Measurements from ENCODE around the gene IL15RA. TPM values are rescaled to one million over a fixed set of nuclear protein-coding genes. Genes with fewer than 3 reads are reported as not detected.

The IL15RA gene
- total RNA-seq, 1 donor from 2014 or later = 0.48 TPM

DNA sequence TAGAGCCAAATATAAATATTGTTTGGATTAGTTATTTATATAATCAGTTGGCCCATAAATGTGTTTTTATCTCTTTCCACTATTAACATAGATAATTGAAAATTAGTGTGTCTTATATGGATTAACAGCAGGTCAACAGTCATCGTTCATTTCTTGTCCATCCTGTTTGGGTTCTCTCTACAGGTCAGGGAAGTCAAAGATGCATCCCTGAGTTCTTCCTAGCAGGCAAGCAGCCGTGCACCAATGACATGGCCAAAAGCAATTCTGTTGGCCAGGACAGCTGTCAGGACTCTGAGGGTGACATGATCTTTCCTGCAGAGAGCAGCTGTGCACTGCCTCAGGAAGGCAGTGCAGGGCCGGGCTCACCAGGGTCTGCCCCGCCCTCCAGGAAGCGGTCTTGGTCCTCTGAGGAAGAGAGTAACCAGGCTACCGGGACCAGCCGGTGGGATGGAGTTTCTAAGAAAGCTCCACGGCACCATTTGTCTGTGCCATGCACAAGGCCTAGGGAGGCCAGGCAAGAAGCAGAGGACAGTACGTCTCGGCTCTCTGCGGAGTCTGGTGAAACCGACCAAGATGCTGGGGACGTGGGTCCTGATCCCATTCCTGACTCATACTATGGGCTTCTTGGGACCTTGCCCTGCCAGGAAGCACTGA, 71.4 kb downstream of the IL15RA start:
- Mint-ChIP-seq H3K36me3 (ENCODE audit: insufficient read depth) (peaks cover 26% of the 10 kb centered on the region), H3K27ac (no peak overlapping the region), H3K4me1 (ENCODE audit: low read depth) (peaks cover 2% of the 10 kb centered on the region), H3K4me3 (ENCODE audit: low read depth) (no peak overlapping the region), H3K9me3 (ENCODE audit: low read depth) (no peaks in the 10 kb centered on the region), H3K27me3 (no peaks in the 10 kb centered on the region)
- TF ChIP-seq, protein P1, sequence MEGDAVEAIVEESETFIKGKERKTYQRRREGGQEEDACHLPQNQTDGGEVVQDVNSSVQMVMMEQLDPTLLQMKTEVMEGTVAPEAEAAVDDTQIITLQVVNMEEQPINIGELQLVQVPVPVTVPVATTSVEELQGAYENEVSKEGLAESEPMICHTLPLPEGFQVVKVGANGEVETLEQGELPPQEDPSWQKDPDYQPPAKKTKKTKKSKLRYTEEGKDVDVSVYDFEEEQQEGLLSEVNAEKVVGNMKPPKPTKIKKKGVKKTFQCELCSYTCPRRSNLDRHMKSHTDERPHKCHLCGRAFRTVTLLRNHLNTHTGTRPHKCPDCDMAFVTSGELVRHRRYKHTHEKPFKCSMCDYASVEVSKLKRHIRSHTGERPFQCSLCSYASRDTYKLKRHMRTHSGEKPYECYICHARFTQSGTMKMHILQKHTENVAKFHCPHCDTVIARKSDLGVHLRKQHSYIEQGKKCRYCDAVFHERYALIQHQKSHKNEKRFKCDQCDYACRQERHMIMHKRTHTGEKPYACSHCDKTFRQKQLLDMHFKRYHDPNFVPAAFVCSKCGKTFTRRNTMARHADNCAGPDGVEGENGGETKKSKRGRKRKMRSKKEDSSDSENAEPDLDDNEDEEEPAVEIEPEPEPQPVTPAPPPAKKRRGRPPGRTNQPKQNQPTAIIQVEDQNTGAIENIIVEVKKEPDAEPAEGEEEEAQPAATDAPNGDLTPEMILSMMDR (IDR thresholded peaks at IDR 0.05; ENCODE audit: unreplicated experiment) = no peak
- no peak for DNase-seq (ENCODE audit: low spot score, unreplicated experiment)

DNA sequence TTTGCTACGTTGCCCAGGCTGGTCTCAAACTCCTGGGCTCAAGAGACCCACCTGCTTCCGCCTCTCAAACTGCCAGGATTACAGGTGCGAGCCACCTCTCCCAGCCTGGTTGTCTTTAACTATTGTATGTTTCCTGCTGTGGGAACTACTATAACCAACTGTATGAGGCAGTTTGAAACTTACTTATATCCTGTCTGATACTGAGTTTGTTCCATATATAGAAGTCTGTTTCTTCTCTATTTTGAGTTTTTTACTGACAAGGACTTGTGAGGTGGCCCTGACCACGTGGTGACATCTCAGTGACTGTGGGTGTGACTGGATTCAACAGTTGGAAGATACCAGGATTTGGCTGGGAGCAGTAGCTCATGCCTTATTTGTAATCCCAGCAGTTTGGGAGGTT, 73.1 kb downstream of the IL15RA start:
- H3K27me3 Mint-ChIP-seq = no peaks in the 10 kb centered on the region
- H3K9me3 Mint-ChIP-seq (ENCODE audit: low read depth) = no peaks in the 10 kb centered on the region
- peaks cover 2% of the 10 kb centered on the region for H3K4me1 Mint-ChIP-seq (ENCODE audit: low read depth)
- DNase-seq (ENCODE audit: low spot score, unreplicated experiment) = no peak
- TF ChIP-seq, protein P1 (IDR thresholded peaks at IDR 0.05; ENCODE audit: unreplicated experiment) = no peak
- peaks cover 23% of the 10 kb centered on the region for H3K36me3 Mint-ChIP-seq (ENCODE audit: insufficient read depth)
- H3K4me3 Mint-ChIP-seq (ENCODE audit: low read depth) = no peak overlapping the region
- peak overlapping the region; percentile 71 for H3K27ac Mint-ChIP-seq

DNA sequence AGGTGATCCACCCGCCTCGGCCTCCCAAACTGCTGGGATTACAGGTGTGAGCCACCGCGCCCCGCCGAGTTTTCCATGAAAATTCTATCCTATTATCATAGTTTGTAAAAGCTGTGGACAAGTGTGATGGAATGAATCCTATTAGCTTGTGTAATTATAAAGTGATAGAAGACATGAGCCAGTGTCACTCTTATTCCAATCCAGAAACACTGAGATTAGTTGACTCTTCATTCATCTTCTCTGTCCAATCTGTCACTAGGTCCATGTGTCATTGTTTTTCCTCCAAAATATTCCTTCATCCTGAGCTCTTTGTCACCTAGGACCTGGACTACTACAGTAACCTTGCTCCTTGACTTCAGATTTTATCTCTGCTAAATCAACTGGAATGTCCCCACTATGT, 73.8 kb downstream of the IL15RA start:
- no peaks in the 10 kb centered on the region for H3K27me3 Mint-ChIP-seq
- H3K4me1 Mint-ChIP-seq (ENCODE audit: low read depth) = peaks cover 2% of the 10 kb centered on the region
- H3K9me3 Mint-ChIP-seq (ENCODE audit: low read depth) = no peaks in the 10 kb centered on the region
- no peak for DNase-seq (ENCODE audit: low spot score, unreplicated experiment)
- no peak overlapping the region for H3K4me3 Mint-ChIP-seq (ENCODE audit: low read depth)
- peaks cover 20% of the 10 kb centered on the region for H3K36me3 Mint-ChIP-seq (ENCODE audit: insufficient read depth)
- peak overlapping the region; percentile 71 for H3K27ac Mint-ChIP-seq
- TF ChIP-seq, protein P1 (IDR thresholded peaks at IDR 0.05; ENCODE audit: unreplicated experiment) = no peak

DNA sequence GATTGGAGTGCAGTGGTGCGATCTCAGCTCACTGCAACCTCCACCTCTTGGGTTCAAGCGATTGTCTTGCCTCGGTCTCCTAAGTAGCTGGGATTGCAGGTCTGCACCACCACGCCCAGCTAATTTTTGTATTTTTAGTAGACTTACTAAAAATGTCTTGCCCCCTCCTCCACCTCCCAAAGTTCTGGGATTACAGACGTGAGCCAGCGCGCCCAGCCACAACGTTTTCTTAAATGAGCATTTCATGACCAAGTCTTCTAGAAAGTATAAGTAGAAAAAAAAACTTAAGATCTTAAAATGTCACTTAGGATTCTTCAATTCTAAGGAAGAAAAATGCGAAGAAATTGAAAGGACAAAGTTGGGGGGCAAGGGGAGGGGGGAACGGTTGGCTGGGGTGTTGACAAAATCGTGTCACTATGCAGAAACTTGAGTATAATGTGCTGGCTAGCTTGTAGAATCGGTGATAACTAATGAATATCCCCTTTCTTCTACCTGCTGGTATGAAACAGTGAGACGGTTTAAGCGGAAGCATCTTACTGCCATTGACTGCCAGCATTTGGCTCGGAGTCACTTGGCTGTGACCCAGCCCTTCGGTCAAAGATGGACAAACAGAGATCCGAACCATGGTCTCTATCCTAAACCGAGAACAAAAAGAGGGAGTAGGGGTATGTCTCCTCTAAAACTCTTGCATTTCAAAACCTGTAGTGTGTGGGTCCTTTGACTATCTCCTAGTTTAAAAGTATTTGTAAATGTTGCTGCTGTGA, 74.7 kb downstream of the IL15RA start:
- Mint-ChIP-seq H3K4me3 (ENCODE audit: low read depth) (no peak overlapping the region), H3K27ac (no peak overlapping the region), H3K36me3 (ENCODE audit: insufficient read depth) (peaks cover 22% of the 10 kb centered on the region)

More for the DNA sequence above, 74.7 kb downstream of the IL15RA start:
- Mint-ChIP-seq H3K4me1 (ENCODE audit: low read depth) (no peaks in the 10 kb centered on the region), H3K9me3 (ENCODE audit: low read depth) (peaks cover 4% of the 10 kb centered on the region), H3K27me3 (no peaks in the 10 kb centered on the region)
- TF ChIP-seq, protein P1 (IDR thresholded peaks at IDR 0.05; ENCODE audit: unreplicated experiment) = no peak
- no peak for DNase-seq (ENCODE audit: low spot score, unreplicated experiment)

Other genes starting within 250 kb of the IL15RA start
- gene GDI2, start 164.1 kb downstream of the IL15RA start, total RNA-seq = 284 and 287 TPM in 2 replicates
- gene ANKRD16, start 87.7 kb downstream of the IL15RA start, total RNA-seq = 16.8 and 18.0 TPM in 2 replicates
- 85.5 and 87.4 TPM in 2 replicates for gene FBH1, start 87.3 kb downstream of the IL15RA start, total RNA-seq
- not detected in 2 replicates for gene IL2RA, start 84.8 kb upstream of the IL15RA start, total RNA-seq
- gene RBM17, start 111.5 kb upstream of the IL15RA start, total RNA-seq = 122 and 138 TPM in 2 replicates
- gene PFKFB3, start 225.4 kb upstream of the IL15RA start, total RNA-seq = 63.9 and 64.5 TPM in 2 replicates